ENCODE measurements around the gene SLK.

- no peak for TF ChIP-seq EZH2phosphoT487 (conservative IDR thresholded peaks at IDR 0.05; ENCODE audit: low read length)
- TF ChIP-seq, protein P1, sequence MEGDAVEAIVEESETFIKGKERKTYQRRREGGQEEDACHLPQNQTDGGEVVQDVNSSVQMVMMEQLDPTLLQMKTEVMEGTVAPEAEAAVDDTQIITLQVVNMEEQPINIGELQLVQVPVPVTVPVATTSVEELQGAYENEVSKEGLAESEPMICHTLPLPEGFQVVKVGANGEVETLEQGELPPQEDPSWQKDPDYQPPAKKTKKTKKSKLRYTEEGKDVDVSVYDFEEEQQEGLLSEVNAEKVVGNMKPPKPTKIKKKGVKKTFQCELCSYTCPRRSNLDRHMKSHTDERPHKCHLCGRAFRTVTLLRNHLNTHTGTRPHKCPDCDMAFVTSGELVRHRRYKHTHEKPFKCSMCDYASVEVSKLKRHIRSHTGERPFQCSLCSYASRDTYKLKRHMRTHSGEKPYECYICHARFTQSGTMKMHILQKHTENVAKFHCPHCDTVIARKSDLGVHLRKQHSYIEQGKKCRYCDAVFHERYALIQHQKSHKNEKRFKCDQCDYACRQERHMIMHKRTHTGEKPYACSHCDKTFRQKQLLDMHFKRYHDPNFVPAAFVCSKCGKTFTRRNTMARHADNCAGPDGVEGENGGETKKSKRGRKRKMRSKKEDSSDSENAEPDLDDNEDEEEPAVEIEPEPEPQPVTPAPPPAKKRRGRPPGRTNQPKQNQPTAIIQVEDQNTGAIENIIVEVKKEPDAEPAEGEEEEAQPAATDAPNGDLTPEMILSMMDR (IDR thresholded peaks at IDR 0.05; ENCODE audit: insufficient read depth, low read length, poor library complexity, severe bottlenecking) = no peak
These were observed 109.8 kb downstream of the SLK start for GRCh38 chr10:104076743-104077160.
